Right lobe of liver (tissue), 6 donors: ENCODE measurements around the gene RERE. TPM values are rescaled to one million over a fixed set of nuclear protein-coding genes. Genes with fewer than 3 reads are reported as not detected.
A peak's percentile ranks its signal among the peaks of the same experiment; 100 is the strongest.

Source experiments
- ATAC-seq, 4 donors: fragments of 200-7000 bp; cut with Tn5 transposase; one replicate each; pipeline ENCODE4 v1.9.1; 2020; ENCODE audit warnings: mild to moderate bottlenecking in 4 of 4, moderate library complexity in 4 of 4
- DNase-seq, 3 donors: peaks; one replicate each; pipeline ENCODE4 v3.0.0-alpha.2; 2020
- H3K27ac ChIP-seq, 3 donors: fragments of 200-600 bp; one replicate each; pipeline ENCODE4 v1.8.0; 2022
- H3K27me3 ChIP-seq, 2 donors: fragments of 200-600 bp; one replicate each; pipeline ENCODE4 v1.8.0; 2022
- H3K36me3 ChIP-seq, 4 donors: fragments of 200-600 bp; sonication (generic) in 1 of 4; one replicate each; pipeline versions ENCODE4 v1.5.1 to v1.8.0; 2017 to 2022; ENCODE audit warnings: control low read depth in 1 of 4
- H3K4me1 ChIP-seq, 4 donors: fragments of 200-600 bp; sonication (generic) in 1 of 4; one replicate each; pipeline versions ENCODE4 v1.5.1 to v1.8.0; 2017 to 2022; ENCODE audit warnings: control low read depth in 1 of 4
- H3K4me3 ChIP-seq, 3 donors: fragments of 200-600 bp; one replicate each; pipeline ENCODE4 v1.8.0; 2022
- H3K9me3 ChIP-seq, 4 donors: fragments of 200-600 bp; sonication (generic) in 1 of 4; one replicate each; pipeline versions ENCODE4 v1.5.1 to v1.8.0; 2017 to 2022; ENCODE audit warnings: control low read depth in 1 of 4
- CTCF ChIP-seq, 4 donors: fragments of 200-600 bp in 3 of 4; fragments of 450-650 bp in 1 of 4; IDR thresholded peaks; one replicate each; pipeline versions ENCODE4 v1.5.1 to v1.8.0; 2016 to 2022; ENCODE audit warnings: antibody characterized with exemption in 4 of 4, mild to moderate bottlenecking in 2 of 4
- POLR2A ChIP-seq: fragments of 450-650 bp; IDR thresholded peaks from one replicate; pipeline ENCODE4 v1.6.1; 2017; ENCODE audit warnings: antibody characterized with exemption, mild to moderate bottlenecking
- WGBS: methylation state at CpG from one replicate; pipeline ENCODE4 v1.1.6; 2018; ENCODE audit warnings: low coverage, low lambda C conversion rate; ENCODE audit not compliant: insufficient coverage; ENCODE audit errors: missing lambda C conversion rate; 5-methylcytosine and 5-hydroxymethylcytosine counted together
- intact Hi-C, 2 donors: fragments of 100-400 bp; cut with DNase I; formaldehyde crosslinking; loops; one replicate each; pipeline versions ENCODE4 v1.11.2 to v1.14.1; 2022
- total RNA-seq, 6 experiments: library from RNA; depleted of rRNA in 2 of 6; stranded (reverse); fragments of >200 nt in 2 of 6; fragmentation: NEBNext Ultra II Directional in 3 of 6; extraction: Animal tissue kit (Norgen Biotek cat#: 25700) in 3 of 6; gene quantifications; one replicate each; pipeline versions ENCODE4 v1.1.0 to v1.2.4, GENCODE V29; 2016 to 2023
- donor health status: DM: no; HTN: yes; CAD: no.
- donor health status: DM: no; HTN: no; CAD: no.
- donor health status: DM: no; HTN: no; CAD: no.
- donor health status: DM: no; HTN: yes; CAD: no.
- donor health status: DM: no; HTN: yes; CAD: no.

The RERE gene
- total RNA-seq, 6 experiments from 2014 or later = 17.5 to 38.4 (median 25.0) TPM

DNA sequence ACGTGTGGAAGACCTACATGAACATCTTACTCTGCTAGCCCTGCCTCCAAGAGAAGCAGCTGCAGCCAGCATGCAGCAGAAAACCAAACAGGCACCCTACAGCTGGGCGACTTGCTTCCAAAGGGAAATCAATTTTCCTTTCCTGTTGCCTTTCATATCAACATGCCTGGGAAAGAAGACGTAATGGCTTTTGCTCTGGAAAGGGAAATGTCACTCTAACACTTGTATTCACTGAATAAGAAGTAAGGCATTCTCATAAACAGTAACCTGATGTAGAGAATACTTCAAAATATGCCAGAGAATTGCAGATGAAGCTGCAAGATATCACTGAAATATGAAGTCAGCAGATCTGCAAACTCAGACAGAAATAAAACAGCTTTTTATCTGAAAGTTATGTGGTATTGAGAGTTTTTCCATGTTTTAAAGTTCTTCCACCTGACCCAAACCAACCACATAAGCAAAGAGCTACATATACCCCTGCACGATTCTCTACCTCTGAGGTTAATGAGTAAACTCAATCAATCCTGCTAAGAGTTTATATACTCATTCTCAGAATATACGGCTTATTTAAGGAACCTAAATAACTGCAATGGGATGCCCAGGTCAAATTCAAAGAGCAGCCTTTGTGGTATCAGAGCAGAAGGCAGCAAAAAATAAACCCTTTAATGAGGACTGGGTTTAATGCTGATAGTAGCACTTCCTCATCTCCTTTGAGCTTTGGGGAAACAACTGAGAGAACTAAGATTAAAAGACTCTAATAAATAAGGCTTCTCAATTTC, 150.9 kb downstream of the RERE start:
- TF ChIP-seq POLR2A = no peak
- TF ChIP-seq CTCF (IDR thresholded peaks at IDR 0.05) = no peak
- WGBS = 12% methylated on average over 5 of the region's 5 CpGs
- H3K27me3 ChIP-seq = no peaks in the 10 kb centered on the region
- DNase-seq = no peak
- H3K4me1 ChIP-seq = peaks cover 0 to 59% (median 19%) of the 10 kb centered on the region in 4 donors
- ATAC-seq = peak; percentile 18 to 58 (median 35)
- no peak overlapping the region for H3K4me3 ChIP-seq
- H3K9me3 ChIP-seq = no peaks in the 10 kb centered on the region
- H3K36me3 ChIP-seq = no peaks in the 10 kb centered on the region
- H3K27ac ChIP-seq = peak overlapping the region in 1 of 3 donors; percentile 3
- intact Hi-C loops = no loop called here

GRCh38 chr1:8665833-8666232, 151.6 kb downstream of the RERE start:
- Histone ChIP-seq H3K36me3 (no peaks in the 10 kb centered on the region), H3K4me3 (no peak overlapping the region), H3K27ac (peak overlapping the region in 1 of 3 donors; percentile 3), H3K9me3 (no peaks in the 10 kb centered on the region), H3K27me3 (no peaks in the 10 kb centered on the region), H3K4me1 (peaks cover 0 to 57% (median 21%) of the 10 kb centered on the region in 4 donors)
- intact Hi-C loops = no loop called here
- no peak for DNase-seq
- no peak for ATAC-seq
- WGBS = 36% methylated on average over 2 of the region's 2 CpGs
- TF ChIP-seq POLR2A (no peak), CTCF (IDR thresholded peaks at IDR 0.05) (no peak)

- Histone ChIP-seq H3K4me1 (peaks cover 0 to 49% (median 23%) of the 10 kb centered on the region in 4 donors), H3K36me3 (no peaks in the 10 kb centered on the region), H3K9me3 (no peaks in the 10 kb centered on the region), H3K4me3 (no peak overlapping the region), H3K27me3 (no peaks in the 10 kb centered on the region), H3K27ac (no peak overlapping the region)
- ATAC-seq (no peak), DNase-seq (no peak)
- TF ChIP-seq POLR2A (no peak), CTCF (IDR thresholded peaks at IDR 0.05) (no peak)
- intact Hi-C loops = no loop called here
- WGBS = 92% methylated on average over 4 of the region's 4 CpGs
Measured at GRCh38 chr1:8664887-8665286, 152.6 kb downstream of the RERE start.

- ATAC-seq (peak; percentile 72 to 82 (median 80)), DNase-seq (peak in 1 of 3 donors; percentile 40)
- peak overlapping the region in 2 of 3 donors; percentile 35 to 44 for H3K27ac ChIP-seq
- H3K4me3 ChIP-seq = peak overlapping the region in 1 of 3 donors; percentile 5
- no peak for TF ChIP-seq CTCF (IDR thresholded peaks at IDR 0.05)
- TF ChIP-seq POLR2A = no peak
- H3K4me1 ChIP-seq = peaks cover 0 to 49% (median 23%) of the 10 kb centered on the region in 4 donors
- intact Hi-C loops = no loop called here
- H3K27me3 ChIP-seq = no peaks in the 10 kb centered on the region
- 3% methylated on average over 2 of the region's 2 CpGs for WGBS
- no peaks in the 10 kb centered on the region for H3K9me3 ChIP-seq
- no peaks in the 10 kb centered on the region for H3K36me3 ChIP-seq
Measured at GRCh38 chr1:8663915-8664329, 153.5 kb downstream of the RERE start.
